ENCODE data around the gene ADGRG6.
A peak's percentile ranks its signal among the peaks of the same experiment; 100 is the strongest.

Gene ADGRG6

GRCh38 chr6:142303176-142303533, 1.3 kb downstream of the ADGRG6 start:
- DNase-seq (ENCODE audit: low read depth): no peak
- H3K4me3 ChIP-seq (ENCODE audit: control insufficient read depth, low read depth, low read length): no peak overlapping the region
- no peak for TF ChIP-seq CTCF (conservative IDR thresholded peaks at IDR 0.05; ENCODE audit: control insufficient read depth, insufficient read depth, low read depth, low read length)

GRCh38 chr6:142304241-142304640, 2.4 kb downstream of the ADGRG6 start:
- no peak overlapping the region for H3K4me3 ChIP-seq (ENCODE audit: control insufficient read depth, low read depth, low read length)
- DNase-seq (ENCODE audit: low read depth): no peak

DNA sequence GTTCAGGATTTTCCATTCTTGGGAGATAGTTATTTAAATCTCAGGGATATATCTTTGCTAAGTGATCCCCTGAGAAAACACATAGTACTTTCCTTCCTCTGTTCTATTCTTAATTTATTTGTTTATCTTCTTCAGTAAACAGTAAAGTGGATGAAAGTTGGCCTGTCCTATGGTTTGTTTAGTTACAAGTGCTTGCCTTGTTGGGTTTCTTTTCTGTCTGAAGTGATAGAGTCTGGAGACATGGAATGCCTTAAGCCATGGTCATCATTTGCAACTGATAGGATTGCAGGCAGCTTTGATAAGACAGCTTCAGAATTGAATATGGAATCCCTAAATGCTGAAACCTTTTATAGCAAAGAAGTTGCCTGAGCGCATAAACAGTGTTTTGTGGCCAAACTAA, 4.9 kb downstream of the ADGRG6 start:
- no peak for DNase-seq (ENCODE audit: low read depth)
- TF ChIP-seq CTCF (conservative IDR thresholded peaks at IDR 0.05; ENCODE audit: control insufficient read depth, insufficient read depth, low read depth, low read length): no peak
- no peak overlapping the region for H3K4me3 ChIP-seq (ENCODE audit: control insufficient read depth, low read depth, low read length)

More at GRCh38 chr6:142304241-142304640, 2.4 kb downstream of the ADGRG6 start:
- TF ChIP-seq CTCF (conservative IDR thresholded peaks at IDR 0.05; ENCODE audit: control insufficient read depth, insufficient read depth, low read depth, low read length): no peak

- no peak for DNase-seq (ENCODE audit: low read depth)
- H3K4me3 ChIP-seq (ENCODE audit: control insufficient read depth, low read depth, low read length): no peak overlapping the region
- TF ChIP-seq CTCF (conservative IDR thresholded peaks at IDR 0.05; ENCODE audit: control insufficient read depth, insufficient read depth, low read depth, low read length): no peak
These were observed 6.3 kb downstream of the ADGRG6 start for GRCh38 chr6:142307963-142308748.

DNA sequence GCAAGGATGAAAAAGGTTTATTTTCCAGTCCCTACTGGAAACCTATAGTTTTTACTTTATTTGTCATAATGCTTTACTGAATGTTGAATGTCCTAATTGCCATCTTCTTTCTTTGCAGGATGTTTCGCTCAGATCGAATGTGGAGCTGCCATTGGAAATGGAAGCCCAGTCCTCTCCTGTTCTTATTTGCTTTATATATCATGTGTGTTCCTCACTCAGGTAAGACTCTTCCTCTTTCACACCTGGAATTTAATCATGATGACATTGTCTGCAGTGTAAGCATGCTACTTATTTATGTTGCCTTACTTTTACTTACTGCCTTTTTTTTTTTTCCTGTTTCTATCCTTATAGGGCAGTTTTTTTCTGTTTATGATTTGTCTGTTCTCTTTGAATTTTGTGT, 7.6 kb downstream of the ADGRG6 start:
- DNase-seq (ENCODE audit: low read depth): no peak
- no peak overlapping the region for H3K4me3 ChIP-seq (ENCODE audit: control insufficient read depth, low read depth, low read length)
- TF ChIP-seq CTCF (conservative IDR thresholded peaks at IDR 0.05; ENCODE audit: control insufficient read depth, insufficient read depth, low read depth, low read length): no peak

DNA sequence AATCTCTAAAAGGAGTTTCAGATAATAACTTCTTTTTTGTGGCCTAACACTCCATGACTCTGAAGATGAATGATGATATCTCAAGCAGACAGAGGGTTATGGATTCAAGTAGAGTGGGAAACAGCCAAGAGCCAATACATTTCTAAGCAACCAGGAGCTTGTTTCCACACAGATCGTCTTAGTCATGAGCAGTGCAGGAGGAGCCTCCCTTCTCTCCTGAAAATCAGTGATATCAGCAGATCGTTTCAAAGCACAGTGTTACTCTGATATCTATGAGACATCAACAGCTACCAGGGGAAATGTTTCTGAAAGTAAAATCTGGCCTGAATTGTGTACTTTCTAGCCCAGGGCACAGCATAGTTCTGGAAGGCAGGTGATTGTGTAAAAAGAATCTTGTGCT, 11.5 kb downstream of the ADGRG6 start:
- peak; percentile 64 for DNase-seq (ENCODE audit: low read depth)
- no peak for TF ChIP-seq CTCF (conservative IDR thresholded peaks at IDR 0.05; ENCODE audit: control insufficient read depth, insufficient read depth, low read depth, low read length)

More for the DNA sequence above, 11.5 kb downstream of the ADGRG6 start:
- H3K4me3 ChIP-seq (ENCODE audit: control insufficient read depth, low read depth, low read length): no peak overlapping the region
